ENCODE measurements around the gene KCNJ2.

The KCNJ2 gene

DNA sequence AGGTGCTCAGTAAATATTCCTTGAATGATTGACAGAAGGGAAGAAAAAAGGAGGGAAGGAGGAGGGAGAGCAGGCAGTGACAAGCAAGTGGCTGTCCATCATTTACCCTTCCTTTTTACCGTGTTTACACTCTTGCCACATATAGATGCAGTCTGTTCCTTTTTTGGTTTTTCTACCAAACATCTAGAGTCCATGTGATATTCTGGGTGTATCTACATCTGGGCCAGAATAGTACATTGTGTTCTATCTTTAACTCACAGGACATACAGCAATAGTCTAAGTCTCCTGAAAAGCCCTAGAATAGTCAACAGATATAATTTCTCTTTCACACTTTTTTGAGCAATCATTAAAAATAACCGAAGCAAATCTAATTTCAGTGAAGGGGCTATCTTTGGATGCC is 33.5 kb downstream of the KCNJ2 start:
- DNase-seq, result no peak

DNA sequence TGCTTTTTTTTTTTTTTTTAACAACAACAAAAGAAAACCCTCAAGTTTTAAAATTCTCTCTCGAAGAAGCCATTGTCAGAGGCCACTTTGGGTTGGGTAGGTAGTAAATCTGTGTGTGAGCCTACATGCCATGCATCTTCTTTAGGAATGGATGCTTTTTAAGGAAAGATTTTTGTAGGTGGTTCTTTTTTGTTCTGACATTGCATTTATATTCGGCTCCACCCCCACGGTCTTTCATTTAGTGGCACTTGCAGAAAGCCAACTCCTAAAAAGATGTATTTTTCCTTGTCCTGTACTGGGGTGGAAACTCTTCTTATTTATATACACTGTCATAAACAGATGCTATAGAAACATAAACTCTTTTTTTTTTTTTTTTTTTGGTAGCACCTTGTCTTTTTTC is 35.1 kb downstream of the KCNJ2 start:
- DNase-seq, result peak in 1 of 58 donors; percentile 54

DNA sequence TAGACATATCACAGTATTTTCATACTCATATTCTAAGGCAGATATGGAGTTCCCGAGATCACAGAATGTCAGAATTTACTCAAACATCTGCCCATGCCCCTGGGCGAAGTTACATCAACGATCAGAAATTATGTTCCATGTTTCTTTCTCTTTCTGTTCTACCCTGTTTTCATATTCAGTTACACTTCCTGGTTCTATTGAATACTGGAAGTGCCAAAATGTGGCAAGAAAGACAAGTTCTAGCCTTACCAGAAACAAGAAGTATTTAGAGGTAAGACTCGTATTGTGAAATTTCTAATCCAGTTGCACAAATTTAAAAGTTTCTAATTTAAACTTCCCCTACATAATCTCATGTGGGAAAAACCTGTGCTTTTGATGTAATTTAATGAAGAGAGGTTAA is 36.1 kb downstream of the KCNJ2 start:
- no peak for DNase-seq

DNA sequence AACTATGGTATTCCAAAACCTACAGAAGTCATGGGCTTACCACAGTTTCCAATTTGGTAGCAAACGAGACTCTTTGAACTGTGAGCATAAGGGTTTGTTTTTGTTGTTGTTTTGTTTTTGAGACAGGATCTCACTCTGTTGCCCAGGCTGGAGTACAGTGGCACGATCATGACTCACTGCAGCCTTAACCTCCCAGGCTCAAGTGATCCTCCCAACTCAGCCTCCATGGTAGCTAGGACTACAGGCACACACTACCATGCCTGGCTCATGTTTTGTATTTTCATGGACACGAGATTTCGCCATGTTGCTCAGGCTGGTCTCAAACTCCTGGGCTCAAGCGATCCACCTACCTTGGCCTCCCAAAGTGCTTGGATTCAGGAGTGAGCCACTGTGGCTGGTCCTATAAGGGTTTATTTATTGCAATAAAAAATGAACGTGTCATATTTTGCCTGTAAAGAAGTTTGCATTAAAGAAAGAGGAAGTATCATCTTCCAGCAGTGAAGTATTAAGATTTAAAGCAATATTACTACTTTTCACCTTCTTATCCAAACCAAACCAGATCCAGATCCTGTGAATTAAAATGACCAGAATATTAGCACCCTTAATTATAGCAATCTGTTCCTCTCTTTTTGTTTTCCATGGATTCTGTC is 37.2 kb downstream of the KCNJ2 start:
- no peak for DNase-seq

DNA sequence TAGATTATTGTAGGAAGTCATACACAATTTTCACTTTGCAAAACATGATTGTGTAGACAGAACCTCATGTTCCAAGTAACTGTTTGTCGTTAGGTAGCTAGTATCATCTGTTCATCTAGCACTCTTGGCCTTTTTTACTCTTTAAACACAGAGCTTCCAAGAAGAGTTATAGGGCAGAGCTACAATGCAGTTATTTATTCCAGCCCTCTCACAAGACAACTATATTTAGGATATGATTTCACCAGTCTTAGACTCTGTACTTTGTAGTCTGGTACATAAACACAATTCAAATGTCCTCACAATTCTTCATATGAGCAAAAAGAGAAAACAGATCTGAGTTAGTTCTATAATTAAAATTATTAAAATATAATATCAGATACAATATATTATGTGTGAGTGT is 37.9 kb downstream of the KCNJ2 start:
- DNase-seq, result no peak

DNA sequence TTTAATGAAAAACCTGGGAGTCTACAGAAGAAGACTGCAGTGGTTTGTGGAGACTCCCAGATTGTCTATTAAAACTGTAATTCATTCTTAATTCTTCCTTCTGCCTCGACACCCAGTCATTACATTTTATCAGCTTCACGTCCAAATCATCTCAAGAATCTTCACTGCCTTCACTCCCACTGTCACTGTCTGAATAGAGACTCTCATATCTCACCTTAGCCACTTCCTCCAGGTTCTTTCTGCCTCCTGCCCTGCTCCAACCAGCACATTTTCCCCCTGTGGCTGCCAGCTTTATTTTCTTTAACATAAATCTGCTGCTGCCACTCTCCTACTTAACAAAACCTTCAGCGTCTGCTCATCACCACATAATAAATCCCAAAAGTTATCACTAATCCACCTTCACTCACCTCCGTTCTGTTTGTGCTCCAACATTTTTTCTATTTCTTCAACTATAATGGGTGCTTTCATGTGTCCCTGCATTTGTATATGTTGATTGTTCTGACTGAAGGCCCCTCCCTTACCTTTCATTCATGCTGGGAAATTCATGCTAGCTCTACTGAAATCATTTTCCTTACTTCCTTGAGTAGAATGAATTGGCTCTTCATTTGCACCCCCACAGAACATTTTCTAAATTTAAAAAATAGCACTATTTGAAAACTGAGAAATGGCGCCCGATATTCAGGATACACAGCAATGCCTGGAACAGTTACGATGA is 38.9 kb downstream of the KCNJ2 start:
- DNase-seq, result no peak

DNA sequence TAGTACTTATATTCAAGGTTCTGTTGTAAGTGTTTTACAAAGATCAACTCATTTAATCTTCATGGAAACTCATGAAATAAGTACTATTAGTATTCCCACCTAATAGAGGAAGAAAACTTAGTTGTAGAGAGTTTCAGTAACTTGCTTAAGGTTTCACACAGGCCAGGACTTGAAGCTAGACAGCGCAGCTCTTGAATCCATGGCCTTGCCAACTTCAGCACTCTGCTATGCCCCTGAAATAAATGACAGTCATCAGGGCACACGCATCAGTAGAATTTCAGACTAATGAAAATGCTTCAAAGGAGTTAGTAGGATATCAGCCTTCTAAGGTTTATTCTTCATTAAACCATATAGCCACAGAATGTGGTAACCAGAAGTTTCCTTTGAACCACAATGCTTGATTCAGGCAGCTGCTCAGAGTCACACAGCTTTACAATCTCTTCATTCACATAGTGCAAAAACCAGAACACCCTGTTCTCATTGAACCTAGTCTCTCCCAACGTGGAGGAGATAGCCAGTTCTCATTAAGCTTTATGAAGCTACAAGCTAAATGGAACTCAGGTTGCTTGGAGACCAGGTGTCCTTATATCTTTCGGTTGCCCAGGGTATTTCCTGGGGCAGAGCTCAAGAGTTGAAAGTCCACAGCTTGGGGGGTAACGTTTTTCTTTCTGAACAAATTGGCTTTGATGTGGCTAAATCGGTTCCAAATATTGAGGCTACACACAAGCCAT is 39.7 kb downstream of the KCNJ2 start:
- DNase-seq, result no peak

DNA sequence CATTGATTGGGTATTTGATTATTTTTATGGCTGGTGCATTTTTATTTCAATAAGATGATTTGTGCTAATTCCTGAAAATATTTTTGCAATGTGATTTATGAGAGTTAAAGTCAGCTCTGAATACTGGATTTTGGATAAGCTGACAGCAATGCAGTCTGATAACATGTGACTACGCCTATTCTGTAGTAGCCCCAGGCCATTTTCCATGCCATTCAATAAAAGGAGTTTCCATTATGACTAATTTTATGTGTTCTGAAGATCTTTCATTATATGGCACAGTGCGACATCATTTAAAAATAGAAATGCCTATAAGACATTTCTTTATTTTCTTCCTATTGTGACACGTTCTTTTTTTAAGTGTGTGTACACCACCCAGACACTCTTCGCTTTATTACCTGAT is 46.3 kb downstream of the KCNJ2 start:
- no peak for DNase-seq

DNA sequence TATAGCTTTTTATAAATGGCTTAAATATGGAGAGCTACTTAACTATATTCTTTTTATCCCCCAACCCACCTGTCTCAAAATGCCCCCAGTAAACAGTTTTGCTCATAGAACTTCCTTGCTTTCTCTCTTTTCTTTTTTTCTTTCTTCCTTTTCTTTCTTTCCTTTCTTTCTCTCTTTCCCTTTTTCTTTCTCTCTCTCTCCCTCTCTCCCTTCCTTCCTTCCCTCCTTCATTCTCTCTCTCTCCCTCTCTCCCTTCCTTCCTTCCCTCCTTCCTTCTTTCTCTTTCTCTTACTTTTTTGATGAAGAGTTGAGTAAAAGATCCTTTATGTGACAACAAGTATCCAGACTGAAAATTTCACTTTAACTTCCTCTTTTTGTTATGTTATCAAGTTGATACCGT is 48.2 kb downstream of the KCNJ2 start:
- no peak for DNase-seq

DNA sequence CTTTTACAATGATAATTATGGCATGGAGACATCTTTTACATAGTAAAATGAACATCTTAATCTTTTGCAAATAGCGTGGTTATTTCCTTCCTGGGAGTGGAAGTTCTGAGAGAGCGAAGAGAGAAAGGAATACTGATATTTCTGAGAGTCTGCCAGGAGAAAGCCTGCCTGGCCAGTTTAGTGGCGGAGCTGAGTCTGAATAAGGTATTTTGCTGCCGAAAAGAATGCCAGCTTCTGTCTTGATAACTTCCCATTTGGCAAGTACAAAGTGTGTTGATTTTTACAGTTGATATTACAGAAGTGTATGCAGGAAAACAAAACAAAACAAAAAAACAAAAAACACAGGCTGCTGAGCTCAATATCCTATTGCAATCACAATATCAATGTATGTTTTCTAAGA is 55.9 kb downstream of the KCNJ2 start:
- DNase-seq, result no peak

All from anterior cingulate cortex (tissue), 58 donors.